WTC11 (cell line): Measurements from ENCODE around the gene TMC7. TPM values are rescaled to one million over a fixed set of nuclear protein-coding genes. Genes with fewer than 3 reads are reported as not detected.
A peak's percentile ranks its signal among the peaks of the same experiment; 100 is the strongest.

Experiments used
- ATAC-seq: fragments of 200-7000 bp; cut with Tn5 transposase; 2 replicates; pipeline ENCODE4 v1.10.0; 2021; ENCODE audit warnings: mild to moderate bottlenecking, moderate library complexity
- CTCF ChIA-PET: fragments of 300-600 bp; sonication (Branson Sonifier 250); formaldehyde crosslinking; loops from one replicate; lab custom pipeline; 2021; ENCODE audit warnings: antibody characterized with exemption; lab: Charles Lee
- POLR2A ChIA-PET: fragments of 350-600 bp; sonication (Branson Sonifier 250); formaldehyde crosslinking; loops from one replicate; lab custom pipeline; 2021; ENCODE audit warnings: antibody characterized with exemption; lab: Charles Lee
- DNase-seq: peaks from one replicate; pipeline ENCODE4 v3.0.0; 2021; ENCODE audit warnings: low spot score
- H3K27ac Mint-ChIP-seq: 2 replicates; pipeline ENCODE4 v1.8.0; 2021; ENCODE audit warnings: mixed read lengths
- H3K27me3 Mint-ChIP-seq: 2 replicates; pipeline ENCODE4 v1.8.0; 2021; ENCODE audit warnings: low read depth, mild to moderate bottlenecking, moderate library complexity, mixed read lengths
- H3K36me3 Mint-ChIP-seq: 2 replicates; pipeline ENCODE4 v1.8.0; 2021; ENCODE audit warnings: mixed read lengths
- H3K4me1 Mint-ChIP-seq: 2 replicates; pipeline ENCODE4 v1.8.0; 2022; ENCODE audit warnings: mixed read lengths
- H3K4me3 Mint-ChIP-seq: 2 replicates; pipeline ENCODE4 v1.8.0; 2021; ENCODE audit warnings: mild to moderate bottlenecking, moderate library complexity, mixed read lengths
- H3K9me3 Mint-ChIP-seq: 2 replicates; pipeline ENCODE4 v1.8.0; 2021; ENCODE audit warnings: mixed read lengths
- ARID4B ChIP-seq: sonication (generic); formaldehyde crosslinking; IDR thresholded peaks from 2 replicates; pipeline ENCODE4 v1.8.0; 2023; ENCODE audit warnings: missing genetic modification reagents, mild to moderate bottlenecking, borderline replicate concordance
- CREM ChIP-seq: sonication (generic); formaldehyde crosslinking; IDR thresholded peaks from 2 replicates; pipeline ENCODE4 v1.8.1; 2022; ENCODE audit warnings: mild to moderate bottlenecking, missing genetic modification reagents, moderate library complexity
- ESRRA ChIP-seq: sonication (generic); formaldehyde crosslinking; IDR thresholded peaks from 2 replicates; pipeline ENCODE4 v1.8.1; 2022; ENCODE audit warnings: mild to moderate bottlenecking, missing genetic modification reagents, borderline replicate concordance
- FOXJ3 ChIP-seq: sonication (generic); formaldehyde crosslinking; IDR thresholded peaks from 2 replicates; pipeline ENCODE4 v1.9.0; 2021; ENCODE audit warnings: missing genetic modification reagents, mild to moderate bottlenecking, borderline replicate concordance
- GABPB1 ChIP-seq: sonication (generic); formaldehyde crosslinking; IDR thresholded peaks from 2 replicates; pipeline ENCODE4 v1.8.1; 2023; ENCODE audit warnings: mild to moderate bottlenecking, missing genetic modification reagents
- GRHL2 ChIP-seq: fragments of 250-450 bp; sonication (Bioruptor Pico); IDR thresholded peaks from 2 replicates; pipeline ENCODE4 v1.8.0; 2022; ENCODE audit warnings: mild to moderate bottlenecking, moderate library complexity; ENCODE audit not compliant: insufficient replicate concordance, severe bottlenecking
- ZNF121 ChIP-seq: sonication (generic); formaldehyde crosslinking; IDR thresholded peaks from 2 replicates; pipeline ENCODE4 v1.8.0; 2023; ENCODE audit warnings: missing genetic modification reagents
- ZNF138 ChIP-seq: sonication (generic); formaldehyde crosslinking; conservative IDR thresholded peaks from 2 replicates; pipeline ENCODE4 v1.8.1; 2022; ENCODE audit warnings: mild to moderate bottlenecking, moderate library complexity, missing genetic modification reagents
- total RNA-seq: library from RNA; stranded (reverse); gene quantifications from 3 replicates; pipeline ENCODE4 v1.2.3, GENCODE V29; 2021
- TF ChIP-seq, protein P1 (sequence below): sonication (generic); formaldehyde crosslinking; IDR thresholded peaks from 2 replicates; pipeline ENCODE4 v1.8.1; 2023; ENCODE audit warnings: mild to moderate bottlenecking, moderate library complexity, missing genetic modification reagents
- TF ChIP-seq, protein P2 (sequence below): sonication (generic); formaldehyde crosslinking; IDR thresholded peaks from 2 replicates; pipeline ENCODE4 v1.8.0; 2022; ENCODE audit warnings: mild to moderate bottlenecking, missing genetic modification reagents
- TF ChIP-seq, protein P3 (sequence below): fragments of 200-600 bp; IDR thresholded peaks from 2 replicates; pipeline ENCODE4 v1.8.0; 2022; ENCODE audit warnings: antibody characterized with exemption

The TMC7 gene
- total RNA-seq, 1 experiment from 2014 or later = 2.5 TPM

- H3K9me3 Mint-ChIP-seq = peaks cover 17% of the 10 kb centered on the region
- ATAC-seq = no peak; the same call in 1 of the 2 replicates
- peaks cover 15% of the 10 kb centered on the region for H3K36me3 Mint-ChIP-seq
- no peak for TF ChIP-seq ZNF138 (CRISPR knock-in tag)
- TF ChIP-seq ARID4B (CRISPR knock-in tag) = no peak
- peaks cover 4% of the 10 kb centered on the region; the same call in 1 of the 2 replicates for H3K4me1 Mint-ChIP-seq
- DNase-seq = no peak
- POLR2A ChIA-PET = interaction anchor here (0.5 to 0.9 kb wide), 3 partner anchors 10 to 156 kb away, joined by 3 to 5 read pairs (median 3); no protein-coding TSS in a partner anchor
- H3K4me3 Mint-ChIP-seq = peak overlapping the region; percentile 67
- H3K27ac Mint-ChIP-seq = no peak overlapping the region
- CTCF ChIA-PET = interaction anchor here (0.6 to 3.6 kb wide), 32 partner anchors 9 to 469 kb away, joined by 3 to 43 read pairs (median 4); partner anchors contain the start of genes COQ7, GDE1, ITPRIPL2 and TMC7
- H3K27me3 Mint-ChIP-seq = peaks cover 18% of the 10 kb centered on the region
These were observed 102.0 kb downstream of the TMC7 start for GRCh38 chr16:19085679-19086200.

DNA sequence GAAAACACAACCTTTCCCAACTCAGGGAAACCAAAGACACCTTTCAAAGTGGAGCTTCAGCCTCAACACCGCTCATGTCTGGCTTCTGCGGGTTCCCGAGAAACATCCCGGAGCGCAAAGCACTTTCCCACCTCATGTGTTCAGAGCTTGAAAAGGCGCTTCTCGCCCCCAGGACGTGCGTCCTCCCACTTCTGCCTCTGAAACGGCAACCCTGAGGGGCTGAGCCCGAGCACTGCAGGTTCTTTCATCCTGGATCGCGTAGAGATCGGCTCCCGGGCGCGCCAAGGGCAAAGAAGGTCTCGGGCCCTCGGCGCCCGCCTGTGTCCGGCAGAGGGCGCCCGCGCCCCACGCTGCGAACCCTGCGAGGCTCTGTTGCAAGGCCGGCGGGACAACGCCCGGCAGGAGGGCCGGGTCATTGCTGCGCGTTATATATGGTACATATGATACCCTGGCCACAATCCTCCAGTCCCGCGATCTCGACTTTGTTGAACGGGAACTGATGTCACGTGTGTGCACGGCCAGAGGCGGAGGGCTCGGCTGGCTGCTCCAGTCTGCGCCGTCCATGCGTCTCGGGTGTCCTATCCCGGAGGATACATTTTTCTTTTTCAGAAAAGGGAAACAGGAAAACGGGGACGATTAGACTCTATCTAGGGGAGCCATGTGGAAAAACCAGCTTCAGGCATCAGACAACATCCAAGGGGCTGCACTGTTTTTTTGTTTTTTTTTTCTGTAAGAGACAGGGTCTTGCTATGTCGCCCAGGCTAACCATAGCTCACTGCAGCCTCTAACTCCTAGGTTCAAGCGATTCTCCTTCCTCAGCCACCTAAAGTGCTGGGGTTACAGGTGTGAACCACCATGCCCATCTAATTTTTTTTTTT lies 102.8 kb downstream of the TMC7 start:
- POLR2A ChIA-PET = interaction anchor here (0.5 to 0.6 kb wide), 2 partner anchors 22 to 156 kb away, joined by 3 to 5 read pairs; no protein-coding TSS in a partner anchor
- peaks cover 7% of the 10 kb centered on the region for H3K36me3 Mint-ChIP-seq

More for the DNA sequence above, 102.8 kb downstream of the TMC7 start:
- H3K9me3 Mint-ChIP-seq = peaks cover 13% of the 10 kb centered on the region
- H3K4me1 Mint-ChIP-seq = peaks cover 4% of the 10 kb centered on the region; the same call in 1 of the 2 replicates
- no peak overlapping the region for H3K27ac Mint-ChIP-seq
- DNase-seq (peak; percentile 89), ATAC-seq (peak; percentile 94)
- TF ChIP-seq GABPB1 (CRISPR knock-in tag) (peak; percentile 87), ARID4B (CRISPR knock-in tag) (0 out of 2 replicates have a peak, but pooled peaks have one; percentile 25), ZNF121 (CRISPR knock-in tag) (peak; percentile 67; the same call in 1 of the 2 replicates), CREM (CRISPR knock-in tag) (0 out of 2 replicates have a peak, but pooled peaks have one; percentile 36), FOXJ3 (CRISPR knock-in tag) (no peak), GRHL2 (CRISPR knock-in tag) (no peak), ESRRA (CRISPR knock-in tag) (peak; percentile 82; the same call in 1 of the 2 replicates)
- TF ChIP-seq, protein P1, sequence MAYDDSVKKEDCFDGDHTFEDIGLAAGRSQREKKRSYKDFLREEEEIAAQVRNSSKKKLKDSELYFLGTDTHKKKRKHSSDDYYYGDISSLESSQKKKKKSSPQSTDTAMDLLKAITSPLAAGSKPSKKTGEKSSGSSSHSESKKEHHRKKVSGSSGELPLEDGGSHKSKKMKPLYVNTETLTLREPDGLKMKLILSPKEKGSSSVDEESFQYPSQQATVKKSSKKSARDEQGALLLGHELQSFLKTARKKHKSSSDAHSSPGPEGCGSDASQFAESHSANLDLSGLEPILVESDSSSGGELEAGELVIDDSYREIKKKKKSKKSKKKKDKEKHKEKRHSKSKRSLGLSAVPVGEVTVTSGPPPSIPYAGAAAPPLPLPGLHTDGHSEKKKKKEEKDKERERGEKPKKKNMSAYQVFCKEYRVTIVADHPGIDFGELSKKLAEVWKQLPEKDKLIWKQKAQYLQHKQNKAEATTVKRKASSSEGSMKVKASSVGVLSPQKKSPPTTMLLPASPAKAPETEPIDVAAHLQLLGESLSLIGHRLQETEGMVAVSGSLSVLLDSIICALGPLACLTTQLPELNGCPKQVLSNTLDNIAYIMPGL (CRISPR knock-in tag) = peak; percentile 62; the same call in 1 of the 2 replicates
- TF ChIP-seq, protein P2, sequence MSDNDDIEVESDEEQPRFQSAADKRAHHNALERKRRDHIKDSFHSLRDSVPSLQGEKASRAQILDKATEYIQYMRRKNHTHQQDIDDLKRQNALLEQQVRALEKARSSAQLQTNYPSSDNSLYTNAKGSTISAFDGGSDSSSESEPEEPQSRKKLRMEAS (CRISPR knock-in tag) = 0 out of 2 replicates have a peak, but pooled peaks have one; percentile 49
- TF ChIP-seq, protein P3, sequence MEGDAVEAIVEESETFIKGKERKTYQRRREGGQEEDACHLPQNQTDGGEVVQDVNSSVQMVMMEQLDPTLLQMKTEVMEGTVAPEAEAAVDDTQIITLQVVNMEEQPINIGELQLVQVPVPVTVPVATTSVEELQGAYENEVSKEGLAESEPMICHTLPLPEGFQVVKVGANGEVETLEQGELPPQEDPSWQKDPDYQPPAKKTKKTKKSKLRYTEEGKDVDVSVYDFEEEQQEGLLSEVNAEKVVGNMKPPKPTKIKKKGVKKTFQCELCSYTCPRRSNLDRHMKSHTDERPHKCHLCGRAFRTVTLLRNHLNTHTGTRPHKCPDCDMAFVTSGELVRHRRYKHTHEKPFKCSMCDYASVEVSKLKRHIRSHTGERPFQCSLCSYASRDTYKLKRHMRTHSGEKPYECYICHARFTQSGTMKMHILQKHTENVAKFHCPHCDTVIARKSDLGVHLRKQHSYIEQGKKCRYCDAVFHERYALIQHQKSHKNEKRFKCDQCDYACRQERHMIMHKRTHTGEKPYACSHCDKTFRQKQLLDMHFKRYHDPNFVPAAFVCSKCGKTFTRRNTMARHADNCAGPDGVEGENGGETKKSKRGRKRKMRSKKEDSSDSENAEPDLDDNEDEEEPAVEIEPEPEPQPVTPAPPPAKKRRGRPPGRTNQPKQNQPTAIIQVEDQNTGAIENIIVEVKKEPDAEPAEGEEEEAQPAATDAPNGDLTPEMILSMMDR = peak; percentile 87
- peak overlapping the region; percentile 67 for H3K4me3 Mint-ChIP-seq
- CTCF ChIA-PET = interaction anchor here (0.6 to 3.6 kb wide), 36 partner anchors 8 to 469 kb away, joined by 3 to 43 read pairs (median 4); partner anchors contain the start of genes COQ7, GDE1, ITPRIPL2 and TMC7
- peaks cover 18% of the 10 kb centered on the region for H3K27me3 Mint-ChIP-seq
